ENCODE data around the gene ABRAXAS1.

ABRAXAS1 gene

GRCh38 chr4:83449009-83449408, 35.9 kb downstream of the ABRAXAS1 start:
- DNase-seq = no peak

- no peak for DNase-seq
Measured at GRCh38 chr4:83440899-83441298, 44.0 kb downstream of the ABRAXAS1 start.

- DNase-seq = no peak
Measured at GRCh38 chr4:83440148-83440814, 44.6 kb downstream of the ABRAXAS1 start.

GRCh38 chr4:83438719-83439118, 46.2 kb downstream of the ABRAXAS1 start:
- no peak for DNase-seq

GRCh38 chr4:83436680-83437079, 48.2 kb downstream of the ABRAXAS1 start:
- DNase-seq = no peak

GRCh38 chr4:83431200-83431599, 53.7 kb downstream of the ABRAXAS1 start:
- no peak for DNase-seq

GRCh38 chr4:83418211-83418610, 66.7 kb downstream of the ABRAXAS1 start:
- no peak for DNase-seq

- DNase-seq = no peak
Measured at GRCh38 chr4:83417566-83417965, 67.3 kb downstream of the ABRAXAS1 start.

- DNase-seq = no peak
Measured at GRCh38 chr4:83413676-83414075, 71.2 kb downstream of the ABRAXAS1 start.
